ENCODE results near the gene FOXK1.

DNA sequence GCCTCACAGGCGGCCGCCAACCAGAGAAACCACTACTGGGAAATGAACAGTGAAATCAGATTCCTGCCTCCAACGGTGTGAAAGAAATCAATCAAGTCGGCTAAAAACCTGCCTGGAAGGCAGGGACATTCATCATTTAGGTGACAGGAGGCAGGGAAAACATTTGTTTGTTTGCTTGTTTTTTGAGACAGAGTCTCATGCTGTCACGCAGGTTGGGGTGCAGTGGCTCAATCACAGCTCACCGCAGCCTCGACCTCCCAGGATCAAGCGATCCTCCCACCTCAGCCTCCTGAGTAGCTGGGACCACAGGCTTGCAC, 123.8 kb downstream of the FOXK1 start:
- TF ChIP-seq, protein P1, sequence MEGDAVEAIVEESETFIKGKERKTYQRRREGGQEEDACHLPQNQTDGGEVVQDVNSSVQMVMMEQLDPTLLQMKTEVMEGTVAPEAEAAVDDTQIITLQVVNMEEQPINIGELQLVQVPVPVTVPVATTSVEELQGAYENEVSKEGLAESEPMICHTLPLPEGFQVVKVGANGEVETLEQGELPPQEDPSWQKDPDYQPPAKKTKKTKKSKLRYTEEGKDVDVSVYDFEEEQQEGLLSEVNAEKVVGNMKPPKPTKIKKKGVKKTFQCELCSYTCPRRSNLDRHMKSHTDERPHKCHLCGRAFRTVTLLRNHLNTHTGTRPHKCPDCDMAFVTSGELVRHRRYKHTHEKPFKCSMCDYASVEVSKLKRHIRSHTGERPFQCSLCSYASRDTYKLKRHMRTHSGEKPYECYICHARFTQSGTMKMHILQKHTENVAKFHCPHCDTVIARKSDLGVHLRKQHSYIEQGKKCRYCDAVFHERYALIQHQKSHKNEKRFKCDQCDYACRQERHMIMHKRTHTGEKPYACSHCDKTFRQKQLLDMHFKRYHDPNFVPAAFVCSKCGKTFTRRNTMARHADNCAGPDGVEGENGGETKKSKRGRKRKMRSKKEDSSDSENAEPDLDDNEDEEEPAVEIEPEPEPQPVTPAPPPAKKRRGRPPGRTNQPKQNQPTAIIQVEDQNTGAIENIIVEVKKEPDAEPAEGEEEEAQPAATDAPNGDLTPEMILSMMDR (IDR thresholded peaks at IDR 0.05; ENCODE audit: insufficient read depth, low read length), result no peak
- TF ChIP-seq GABPA (IDR thresholded peaks at IDR 0.05; ENCODE audit: low read depth), result no peak
